ENCODE data around the gene TNFSF11.

The TNFSF11 gene

DNA sequence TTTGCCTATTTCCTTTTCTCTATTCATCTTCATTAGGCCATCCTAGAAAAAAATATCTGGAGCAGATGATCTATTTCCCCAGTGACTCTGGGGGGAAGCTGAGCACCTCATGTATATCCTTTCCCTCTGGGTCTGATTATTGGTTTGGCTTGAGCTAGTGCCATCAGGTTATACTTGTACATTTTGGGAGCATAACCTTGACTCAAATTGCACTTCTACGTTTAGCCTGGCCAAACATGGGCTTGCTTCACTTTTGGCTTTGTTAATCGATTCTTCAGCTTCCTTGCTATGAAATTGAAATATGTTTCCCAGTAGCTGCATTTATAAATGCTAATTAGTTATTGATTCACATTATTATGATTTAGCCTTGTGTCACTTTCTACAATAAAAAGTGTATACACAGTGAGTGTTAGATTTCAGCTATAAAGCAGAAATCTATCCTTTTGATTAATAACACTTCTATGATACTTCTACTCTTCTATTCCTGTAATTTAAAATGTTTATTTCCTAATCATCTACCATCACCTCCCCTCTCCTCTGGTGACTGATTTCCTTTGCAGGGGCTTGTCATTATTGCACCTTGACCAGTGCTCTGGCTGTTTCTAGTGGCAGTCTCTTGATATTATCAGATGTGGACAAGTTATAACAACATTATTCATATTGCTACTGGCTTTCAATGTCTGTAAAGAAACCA is 37.3 kb downstream of the TNFSF11 start:
- no peak overlapping the region for H3K4me3 Mint-ChIP-seq
- H3K27ac Mint-ChIP-seq, result no peak overlapping the region
- no peaks in the 10 kb centered on the region for H3K36me3 Mint-ChIP-seq (ENCODE audit: low read depth)
- H3K9me3 Mint-ChIP-seq, result no peaks in the 10 kb centered on the region
- no peaks in the 10 kb centered on the region for H3K4me1 Mint-ChIP-seq (ENCODE audit: low read depth)
- peaks cover 6% of the 10 kb centered on the region for H3K27me3 Mint-ChIP-seq
- intact Hi-C loops (cut with micrococcal nuclease), result no loop called here

DNA sequence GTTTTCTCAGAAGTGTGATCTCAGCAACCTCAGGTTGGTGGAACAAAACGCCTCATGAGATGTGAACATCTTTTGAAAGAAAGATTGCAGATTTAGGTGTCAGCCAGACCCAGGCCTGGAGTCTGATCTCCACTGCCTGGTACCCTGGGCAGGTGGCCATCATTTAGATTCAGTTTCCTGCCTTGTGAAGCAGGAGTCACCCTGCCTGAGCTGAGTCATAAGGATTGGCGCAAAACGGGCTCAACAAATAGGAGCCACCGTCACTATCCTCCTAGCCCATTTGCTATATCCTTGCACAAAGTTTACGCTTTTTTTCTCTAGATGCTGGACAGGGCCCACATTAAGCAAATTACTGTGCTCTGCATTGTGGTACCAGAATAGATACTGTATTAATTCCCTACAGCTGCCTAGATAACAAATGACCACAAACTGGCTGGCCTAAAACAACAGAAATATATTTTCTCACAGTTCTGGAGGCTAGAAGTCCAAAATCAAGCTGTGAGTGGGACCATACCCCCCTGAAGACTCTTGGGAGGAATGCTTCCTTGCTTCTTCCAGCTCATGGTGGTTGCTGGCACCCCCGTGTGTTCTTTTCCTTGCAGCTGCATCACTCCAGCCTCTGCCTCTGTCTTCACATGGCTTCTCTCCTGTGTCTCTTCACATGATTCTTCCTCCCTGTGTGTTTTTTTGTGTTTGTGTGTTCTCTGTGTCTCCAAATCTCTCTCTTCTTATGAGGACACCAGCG is 38.2 kb downstream of the TNFSF11 start:
- Mint-ChIP-seq H3K4me3 (no peak overlapping the region), H3K36me3 (ENCODE audit: low read depth) (no peaks in the 10 kb centered on the region), H3K9me3 (no peaks in the 10 kb centered on the region), H3K27ac (no peak overlapping the region), H3K27me3 (peaks cover 4% of the 10 kb centered on the region), H3K4me1 (ENCODE audit: low read depth) (no peaks in the 10 kb centered on the region)
- intact Hi-C loops (cut with micrococcal nuclease), result no loop called here

- intact Hi-C loops (cut with micrococcal nuclease), result no loop called here
- Mint-ChIP-seq H3K27ac (no peak overlapping the region), H3K27me3 (peaks cover 4% of the 10 kb centered on the region), H3K9me3 (no peaks in the 10 kb centered on the region), H3K4me1 (ENCODE audit: low read depth) (no peaks in the 10 kb centered on the region), H3K36me3 (ENCODE audit: low read depth) (no peaks in the 10 kb centered on the region), H3K4me3 (no peak overlapping the region)
Measured at GRCh38 chr13:42614436-42615035, 40.6 kb downstream of the TNFSF11 start.

- H3K9me3 Mint-ChIP-seq, result no peaks in the 10 kb centered on the region
- intact Hi-C loops (cut with micrococcal nuclease), result no loop called here
- no peaks in the 10 kb centered on the region for H3K36me3 Mint-ChIP-seq (ENCODE audit: low read depth)
- no peaks in the 10 kb centered on the region for H3K4me1 Mint-ChIP-seq (ENCODE audit: low read depth)
- H3K27ac Mint-ChIP-seq, result no peak overlapping the region
- H3K4me3 Mint-ChIP-seq, result no peak overlapping the region
- H3K27me3 Mint-ChIP-seq, result peaks cover 4% of the 10 kb centered on the region
Measured at GRCh38 chr13:42615691-42616090, 41.7 kb downstream of the TNFSF11 start.

GRCh38 chr13:42617221-42617620 is 43.3 kb downstream of the TNFSF11 start:
- no peaks in the 10 kb centered on the region for H3K9me3 Mint-ChIP-seq
- peaks cover 4% of the 10 kb centered on the region for H3K27me3 Mint-ChIP-seq
- H3K4me1 Mint-ChIP-seq (ENCODE audit: low read depth), result no peaks in the 10 kb centered on the region
- H3K36me3 Mint-ChIP-seq (ENCODE audit: low read depth), result no peaks in the 10 kb centered on the region
- intact Hi-C loops (cut with micrococcal nuclease), result no loop called here
- H3K4me3 Mint-ChIP-seq, result no peak overlapping the region
- H3K27ac Mint-ChIP-seq, result no peak overlapping the region

DNA sequence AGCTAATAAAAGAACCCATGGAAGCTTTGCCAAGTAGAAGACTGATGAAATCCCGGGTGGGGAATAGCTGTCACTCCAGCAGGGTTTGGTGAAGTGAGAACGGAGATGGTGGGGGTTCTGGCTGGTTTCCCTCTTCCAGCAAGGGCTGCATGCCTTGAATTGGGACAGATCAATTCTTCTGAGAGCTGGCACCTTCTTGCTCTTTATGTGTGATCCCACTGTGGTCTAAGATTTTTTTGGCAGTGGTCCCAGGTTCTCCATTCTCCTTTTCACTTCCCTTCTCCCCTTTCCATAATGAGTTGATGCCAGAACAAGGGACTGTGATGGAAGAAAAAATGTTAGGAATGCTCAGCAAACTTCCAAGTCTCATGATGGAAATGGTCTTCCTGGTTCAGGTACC is 50.0 kb downstream of the TNFSF11 start:
- intact Hi-C loops (cut with micrococcal nuclease), result no loop called here
- H3K27me3 Mint-ChIP-seq, result no peaks in the 10 kb centered on the region
- H3K4me1 Mint-ChIP-seq (ENCODE audit: low read depth), result no peaks in the 10 kb centered on the region
- H3K36me3 Mint-ChIP-seq (ENCODE audit: low read depth), result no peaks in the 10 kb centered on the region
- no peaks in the 10 kb centered on the region for H3K9me3 Mint-ChIP-seq
- no peak overlapping the region for H3K4me3 Mint-ChIP-seq
- H3K27ac Mint-ChIP-seq, result no peak overlapping the region

DNA sequence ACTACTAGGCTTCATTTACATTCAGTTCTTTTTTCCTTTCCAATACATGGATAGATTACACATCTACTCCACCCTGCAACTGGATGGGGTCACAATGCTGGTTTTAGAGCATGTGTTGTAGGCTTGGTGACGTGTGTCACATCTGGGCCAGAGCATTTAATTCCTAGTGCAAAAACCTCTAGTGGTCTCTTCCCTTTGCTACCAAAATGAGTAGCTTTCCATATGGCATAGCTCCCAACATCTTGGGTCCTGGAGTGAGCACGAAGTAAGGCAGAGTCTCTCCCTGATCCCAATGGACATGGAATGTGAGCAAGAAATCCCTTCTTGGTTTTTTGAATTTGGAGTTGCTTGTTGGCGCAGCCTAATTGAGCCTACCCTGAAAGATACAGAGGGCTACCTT is 51.7 kb downstream of the TNFSF11 start:
- intact Hi-C loops (cut with micrococcal nuclease), result no loop called here
- Mint-ChIP-seq H3K27ac (no peak overlapping the region), H3K36me3 (ENCODE audit: low read depth) (no peaks in the 10 kb centered on the region), H3K4me3 (no peak overlapping the region), H3K4me1 (ENCODE audit: low read depth) (no peaks in the 10 kb centered on the region), H3K9me3 (no peaks in the 10 kb centered on the region), H3K27me3 (no peaks in the 10 kb centered on the region)

GRCh38 chr13:42626176-42626860 is 52.4 kb downstream of the TNFSF11 start:
- no peaks in the 10 kb centered on the region for H3K9me3 Mint-ChIP-seq
- H3K4me1 Mint-ChIP-seq (ENCODE audit: low read depth), result no peaks in the 10 kb centered on the region
- no peaks in the 10 kb centered on the region for H3K36me3 Mint-ChIP-seq (ENCODE audit: low read depth)
- H3K27me3 Mint-ChIP-seq, result no peaks in the 10 kb centered on the region
- intact Hi-C loops (cut with micrococcal nuclease), result no loop called here
- no peak overlapping the region for H3K27ac Mint-ChIP-seq
- no peak overlapping the region for H3K4me3 Mint-ChIP-seq

DNA sequence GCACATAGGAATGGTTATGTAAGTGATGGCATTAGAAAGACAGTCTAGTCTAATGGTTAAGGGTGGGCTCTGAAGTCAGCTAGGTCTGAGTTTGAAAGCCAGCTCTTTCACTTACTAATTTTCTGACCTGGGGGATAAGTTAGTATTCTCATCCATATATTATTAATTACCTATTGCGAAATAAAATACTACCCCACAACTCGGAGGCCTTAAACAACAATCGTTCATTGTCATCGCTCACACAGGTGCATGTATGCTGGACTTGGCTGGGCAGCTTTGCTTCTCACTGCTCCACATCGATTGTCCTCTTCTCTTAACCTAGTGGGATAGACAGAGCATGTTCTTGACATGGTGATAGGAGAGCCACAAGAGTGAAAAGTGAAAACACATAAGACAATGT is 54.7 kb downstream of the TNFSF11 start:
- no peak overlapping the region for H3K4me3 Mint-ChIP-seq
- H3K27ac Mint-ChIP-seq, result no peak overlapping the region
- intact Hi-C loops (cut with micrococcal nuclease), result no loop called here
- no peaks in the 10 kb centered on the region for H3K9me3 Mint-ChIP-seq
- H3K27me3 Mint-ChIP-seq, result peaks cover 2% of the 10 kb centered on the region
- no peaks in the 10 kb centered on the region for H3K4me1 Mint-ChIP-seq (ENCODE audit: low read depth)
- no peaks in the 10 kb centered on the region for H3K36me3 Mint-ChIP-seq (ENCODE audit: low read depth)

DNA sequence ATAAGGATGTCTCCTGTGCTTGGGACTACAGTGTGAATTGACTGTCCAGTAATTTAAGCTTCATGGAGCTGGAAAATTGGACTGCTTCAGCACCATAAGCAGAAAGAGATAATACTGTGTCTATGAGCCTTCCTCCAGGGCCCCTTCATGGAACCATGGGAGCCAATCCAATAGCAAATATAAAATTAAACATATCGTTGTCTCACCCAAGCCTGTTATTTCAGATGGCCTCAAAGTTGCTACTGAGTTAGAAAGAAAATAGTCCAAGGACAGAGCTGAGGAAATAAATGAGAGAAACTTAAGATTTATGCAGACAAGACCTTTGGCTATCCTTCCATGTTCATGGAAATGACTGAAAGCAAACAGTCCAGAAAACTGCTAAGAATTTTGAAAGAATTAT is 57.2 kb downstream of the TNFSF11 start:
- Mint-ChIP-seq H3K4me3 (no peak overlapping the region), H3K27ac (no peak overlapping the region), H3K4me1 (ENCODE audit: low read depth) (no peaks in the 10 kb centered on the region), H3K27me3 (peaks cover 2% of the 10 kb centered on the region), H3K9me3 (no peaks in the 10 kb centered on the region), H3K36me3 (ENCODE audit: low read depth) (no peaks in the 10 kb centered on the region)
- intact Hi-C loops (cut with micrococcal nuclease), result no loop called here

DNA sequence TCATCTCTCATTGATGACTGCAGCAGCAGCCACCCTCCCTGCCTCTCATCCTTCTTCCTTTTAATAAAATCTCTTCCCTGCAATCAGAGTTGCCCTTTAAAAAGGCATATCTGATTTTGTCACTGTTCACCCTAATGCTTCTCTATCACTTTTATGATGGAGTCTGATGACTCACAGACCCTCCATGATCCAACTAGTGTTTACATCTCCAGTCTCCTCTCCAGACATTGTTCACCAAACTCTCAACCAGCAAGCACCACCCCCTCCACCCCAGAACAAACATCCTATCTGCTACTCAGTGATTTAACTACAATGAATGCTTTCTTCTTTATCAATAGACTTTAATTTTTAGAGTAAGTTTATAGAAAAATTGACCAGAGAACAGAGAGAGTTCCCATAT is 59.5 kb downstream of the TNFSF11 start:
- Mint-ChIP-seq H3K4me1 (ENCODE audit: low read depth) (no peaks in the 10 kb centered on the region), H3K4me3 (no peak overlapping the region), H3K27me3 (peaks cover 2% of the 10 kb centered on the region), H3K9me3 (no peaks in the 10 kb centered on the region), H3K27ac (no peak overlapping the region), H3K36me3 (ENCODE audit: low read depth) (no peaks in the 10 kb centered on the region)
- intact Hi-C loops (cut with micrococcal nuclease), result no loop called here

DNA sequence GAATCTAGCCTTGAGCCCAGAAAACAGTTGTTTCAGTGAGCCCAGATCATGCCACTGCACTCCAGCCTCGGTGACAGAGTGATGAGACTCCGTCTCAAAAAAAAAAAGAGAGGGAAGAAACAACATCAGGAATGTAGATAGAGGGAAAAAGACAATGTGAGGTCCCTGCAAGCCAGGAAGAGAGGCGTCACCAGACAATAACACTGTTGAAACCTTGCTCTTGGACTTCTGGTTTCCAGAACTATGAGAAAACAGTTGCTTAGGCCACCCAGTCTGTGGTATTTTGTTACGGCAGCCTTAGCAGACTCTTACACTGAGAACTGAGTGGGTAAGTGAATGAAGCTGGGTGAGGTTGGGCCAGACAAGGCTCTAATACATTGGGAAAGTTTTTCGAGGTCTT is 64.1 kb downstream of the TNFSF11 start:
- Mint-ChIP-seq H3K4me3 (no peak overlapping the region), H3K9me3 (peaks cover 10% of the 10 kb centered on the region), H3K27me3 (peaks cover 3% of the 10 kb centered on the region), H3K4me1 (ENCODE audit: low read depth) (no peaks in the 10 kb centered on the region), H3K36me3 (ENCODE audit: low read depth) (no peaks in the 10 kb centered on the region), H3K27ac (no peak overlapping the region)
- intact Hi-C loops (cut with micrococcal nuclease), result no loop called here

- intact Hi-C loops (cut with micrococcal nuclease), result no loop called here
- Mint-ChIP-seq H3K9me3 (peaks cover 10% of the 10 kb centered on the region), H3K4me3 (no peak overlapping the region), H3K4me1 (ENCODE audit: low read depth) (no peaks in the 10 kb centered on the region), H3K27me3 (peaks cover 1% of the 10 kb centered on the region), H3K36me3 (ENCODE audit: low read depth) (no peaks in the 10 kb centered on the region), H3K27ac (no peak overlapping the region)
Measured at GRCh38 chr13:42638886-42639285, 64.9 kb downstream of the TNFSF11 start.

DNA sequence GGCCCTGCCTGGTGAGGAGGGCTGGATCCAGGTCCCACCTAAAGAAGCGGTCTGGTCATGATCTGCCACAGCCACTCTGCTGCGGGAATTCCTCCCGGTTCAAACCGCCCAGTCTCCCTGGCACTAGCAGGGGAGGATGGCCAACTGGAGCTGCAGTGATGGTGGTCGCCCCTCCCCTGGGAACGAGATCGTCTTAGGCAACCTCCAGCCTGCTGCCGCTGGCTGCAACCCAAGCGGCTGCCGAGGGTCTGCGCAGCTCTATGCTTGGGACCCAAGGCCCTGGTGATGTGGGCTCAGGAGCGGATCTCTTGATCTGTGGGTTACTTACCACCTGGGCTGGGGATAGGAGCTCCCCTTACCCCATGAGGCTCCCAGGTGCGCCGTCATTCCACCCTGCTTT is 69.1 kb downstream of the TNFSF11 start:
- no peak overlapping the region for H3K4me3 Mint-ChIP-seq
- H3K36me3 Mint-ChIP-seq (ENCODE audit: low read depth), result no peaks in the 10 kb centered on the region
- peaks cover 10% of the 10 kb centered on the region for H3K9me3 Mint-ChIP-seq
- H3K4me1 Mint-ChIP-seq (ENCODE audit: low read depth), result no peaks in the 10 kb centered on the region
- intact Hi-C loops (cut with micrococcal nuclease), result no loop called here
- no peak overlapping the region for H3K27ac Mint-ChIP-seq
- peaks cover 1% of the 10 kb centered on the region for H3K27me3 Mint-ChIP-seq
